Measurements from ENCODE around the gene STK38.

STK38 gene

DNA sequence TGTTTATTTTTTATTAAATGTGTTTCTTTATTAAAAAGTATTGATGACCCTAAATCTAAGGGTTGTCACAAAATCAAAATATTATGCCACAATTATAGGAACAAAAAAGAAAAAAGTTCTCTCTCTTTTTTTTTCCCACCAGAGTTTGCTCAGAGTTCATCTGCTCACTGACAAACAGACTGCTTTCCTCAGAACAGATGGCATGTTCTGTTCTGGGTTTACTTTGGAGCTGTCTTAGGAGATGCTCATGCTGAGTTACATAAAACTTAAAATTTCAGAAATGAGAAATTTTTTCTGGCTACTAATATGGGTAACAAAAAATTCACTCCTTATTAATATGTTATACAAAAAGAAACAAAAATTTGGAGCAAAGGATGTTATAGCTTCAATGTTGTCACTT lies 30.3 kb downstream of the STK38 start:
- Histone ChIP-seq H3K9me3 (replicated peaks in 1 of 2; ENCODE audit: control insufficient read depth in 2 of 2, insufficient read depth in 1 of 2, low read depth in 1 of 2, low read length in 2 of 2) (no peaks in the 10 kb centered on the region), H2BK12ac (ENCODE audit: low read length) (no peak overlapping the region), H2BK120ac (ENCODE audit: low read depth, low read length) (no peak overlapping the region), H3K79me1 (ENCODE audit: low read depth, low read length) (no peaks in the 10 kb centered on the region), H2BK15ac (ENCODE audit: low read length) (no peak overlapping the region), H2BK5ac (ENCODE audit: low read length) (no peak overlapping the region), H3K14ac (ENCODE audit: low read length) (no peak overlapping the region), H3K9ac (ENCODE audit: low read depth, low read length, poor library complexity) (no peak overlapping the region), H3K36me3 (replicated peaks in 1 of 2; ENCODE audit: control insufficient read depth in 2 of 2, insufficient read depth in 2 of 2, low read length in 2 of 2) (peaks cover 8 to 95% of the 10 kb centered on the region in 2 donors), H2AK5ac (ENCODE audit: low read depth, low read length) (no peak overlapping the region), H4K91ac (ENCODE audit: low read depth, low read length, poor library complexity) (no peak overlapping the region), H3K4me1 (ENCODE audit: control insufficient read depth in 2 of 2, insufficient read depth in 1 of 2, low read depth in 1 of 2, low read length in 2 of 2) (no peaks in the 10 kb centered on the region), H3K23ac (ENCODE audit: low read depth, low read length, poor library complexity) (no peak overlapping the region), H3K4me2 (ENCODE audit: insufficient read depth, low read length, poor library complexity, severe bottlenecking) (no peak overlapping the region), H4K8ac (ENCODE audit: low read depth, low read length) (no peak overlapping the region), H3K4ac (ENCODE audit: low read length) (no peak overlapping the region), H3K18ac (ENCODE audit: low read length) (no peak overlapping the region), H2AFZ (ENCODE audit: low read length) (no peak overlapping the region), H3K4me3 (ENCODE audit: low read length in 2 of 2) (no peak overlapping the region), H3K27me3 (ENCODE audit: control insufficient read depth in 3 of 3, insufficient read depth in 3 of 3, low read depth in 1 of 3, low read length in 3 of 3) (no peaks in the 10 kb centered on the region), H3K27ac (replicated peaks; ENCODE audit: low read length) (no peak overlapping the region)
- DNase-seq (ENCODE audit: low spot score): no peak

DNA sequence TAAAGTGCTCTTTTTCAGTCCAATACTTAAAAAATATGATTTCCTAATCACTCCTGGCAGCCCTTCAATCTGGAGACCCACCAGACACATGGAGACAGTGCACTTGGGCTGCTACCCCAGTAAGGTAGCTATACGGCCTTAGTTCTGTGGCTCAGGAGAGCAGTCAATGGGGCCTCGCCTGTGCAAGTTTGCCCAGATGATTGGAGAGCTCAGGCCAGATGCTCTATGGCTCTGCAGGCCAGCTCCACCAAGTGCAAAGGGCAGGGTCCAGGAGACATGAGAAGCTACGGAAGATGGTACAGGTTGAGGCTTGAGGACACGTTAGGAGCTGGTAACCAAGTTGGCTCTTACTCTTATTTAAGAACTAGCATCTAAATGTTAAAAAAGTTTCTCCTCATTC lies 30.7 kb downstream of the STK38 start:
- Histone ChIP-seq H3K4me3 (ENCODE audit: low read length in 2 of 2) (no peak overlapping the region), H2AFZ (ENCODE audit: low read length) (no peak overlapping the region), H2BK12ac (ENCODE audit: low read length) (no peak overlapping the region), H3K14ac (ENCODE audit: low read length) (no peak overlapping the region), H3K27me3 (ENCODE audit: control insufficient read depth in 3 of 3, insufficient read depth in 3 of 3, low read depth in 1 of 3, low read length in 3 of 3) (no peaks in the 10 kb centered on the region), H4K91ac (ENCODE audit: low read depth, low read length, poor library complexity) (no peak overlapping the region), H3K23ac (ENCODE audit: low read depth, low read length, poor library complexity) (no peak overlapping the region), H2AK5ac (ENCODE audit: low read depth, low read length) (no peak overlapping the region), H3K4me2 (ENCODE audit: insufficient read depth, low read length, poor library complexity, severe bottlenecking) (no peak overlapping the region), H2BK15ac (ENCODE audit: low read length) (no peak overlapping the region), H2BK120ac (ENCODE audit: low read depth, low read length) (no peak overlapping the region), H2BK5ac (ENCODE audit: low read length) (no peak overlapping the region), H3K27ac (replicated peaks; ENCODE audit: low read length) (no peak overlapping the region), H3K36me3 (replicated peaks in 1 of 2; ENCODE audit: control insufficient read depth in 2 of 2, insufficient read depth in 2 of 2, low read length in 2 of 2) (peaks cover 8 to 95% of the 10 kb centered on the region in 2 donors), H3K9ac (ENCODE audit: low read depth, low read length, poor library complexity) (no peak overlapping the region), H3K4ac (ENCODE audit: low read length) (no peak overlapping the region), H3K79me1 (ENCODE audit: low read depth, low read length) (no peaks in the 10 kb centered on the region), H3K18ac (ENCODE audit: low read length) (no peak overlapping the region), H3K4me1 (ENCODE audit: control insufficient read depth in 2 of 2, insufficient read depth in 1 of 2, low read depth in 1 of 2, low read length in 2 of 2) (no peaks in the 10 kb centered on the region), H3K9me3 (replicated peaks in 1 of 2; ENCODE audit: control insufficient read depth in 2 of 2, insufficient read depth in 1 of 2, low read depth in 1 of 2, low read length in 2 of 2) (no peaks in the 10 kb centered on the region), H4K8ac (ENCODE audit: low read depth, low read length) (no peak overlapping the region)
- WGBS, 2 donors (ENCODE audit: extremely low coverage in 2 of 2, insufficient read length in 2 of 2, insufficient replicate concordance in 1 of 2): no CpG with 5 or more reads among the region's 4 CpGs
- no peak for DNase-seq (ENCODE audit: low spot score)

DNA sequence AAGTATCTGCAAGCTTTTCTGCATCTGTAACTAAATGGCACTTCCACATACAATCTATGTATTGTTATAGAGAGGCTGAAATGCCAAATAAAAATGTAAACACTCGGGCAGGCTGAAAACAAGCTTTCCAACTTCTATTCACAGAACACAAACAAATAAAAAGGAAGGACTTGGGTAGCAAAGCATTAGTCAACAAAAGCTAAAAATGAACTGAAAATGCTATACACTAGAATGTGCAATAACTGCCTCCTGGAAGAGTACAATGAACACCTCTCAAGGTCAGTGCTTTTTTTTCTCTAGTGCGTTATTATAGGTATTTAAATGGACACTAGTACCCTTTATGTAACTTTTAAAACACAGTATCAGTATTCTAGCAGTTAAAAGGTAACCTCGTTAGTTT lies 31.4 kb downstream of the STK38 start:
- Histone ChIP-seq H3K9me3 (replicated peaks in 1 of 2; ENCODE audit: control insufficient read depth in 2 of 2, insufficient read depth in 1 of 2, low read depth in 1 of 2, low read length in 2 of 2) (peaks cover 0 to 2% of the 10 kb centered on the region in 2 donors), H3K27me3 (ENCODE audit: control insufficient read depth in 3 of 3, insufficient read depth in 3 of 3, low read depth in 1 of 3, low read length in 3 of 3) (no peaks in the 10 kb centered on the region), H3K4me3 (ENCODE audit: low read length in 2 of 2) (no peak overlapping the region), H3K18ac (ENCODE audit: low read length) (no peak overlapping the region), H2AK5ac (ENCODE audit: low read depth, low read length) (no peak overlapping the region), H3K4ac (ENCODE audit: low read length) (no peak overlapping the region), H3K79me1 (ENCODE audit: low read depth, low read length) (no peaks in the 10 kb centered on the region), H3K9ac (ENCODE audit: low read depth, low read length, poor library complexity) (no peak overlapping the region), H2BK120ac (ENCODE audit: low read depth, low read length) (no peak overlapping the region), H3K23ac (ENCODE audit: low read depth, low read length, poor library complexity) (no peak overlapping the region), H3K36me3 (replicated peaks in 1 of 2; ENCODE audit: control insufficient read depth in 2 of 2, insufficient read depth in 2 of 2, low read length in 2 of 2) (peaks cover 8 to 95% of the 10 kb centered on the region in 2 donors), H2BK12ac (ENCODE audit: low read length) (no peak overlapping the region), H4K8ac (ENCODE audit: low read depth, low read length) (no peak overlapping the region), H2AFZ (ENCODE audit: low read length) (no peak overlapping the region), H4K91ac (ENCODE audit: low read depth, low read length, poor library complexity) (no peak overlapping the region), H2BK15ac (ENCODE audit: low read length) (no peak overlapping the region), H3K14ac (ENCODE audit: low read length) (no peak overlapping the region), H2BK5ac (ENCODE audit: low read length) (no peak overlapping the region), H3K4me2 (ENCODE audit: insufficient read depth, low read length, poor library complexity, severe bottlenecking) (no peak overlapping the region), H3K27ac (replicated peaks; ENCODE audit: low read length) (no peak overlapping the region), H3K4me1 (ENCODE audit: control insufficient read depth in 2 of 2, insufficient read depth in 1 of 2, low read depth in 1 of 2, low read length in 2 of 2) (no peaks in the 10 kb centered on the region)
- WGBS, 2 donors (ENCODE audit: extremely low coverage in 2 of 2, insufficient read length in 2 of 2, insufficient replicate concordance in 1 of 2): no CpG with 5 or more reads among the region's 3 CpGs
- DNase-seq (ENCODE audit: low spot score): no peak

DNA sequence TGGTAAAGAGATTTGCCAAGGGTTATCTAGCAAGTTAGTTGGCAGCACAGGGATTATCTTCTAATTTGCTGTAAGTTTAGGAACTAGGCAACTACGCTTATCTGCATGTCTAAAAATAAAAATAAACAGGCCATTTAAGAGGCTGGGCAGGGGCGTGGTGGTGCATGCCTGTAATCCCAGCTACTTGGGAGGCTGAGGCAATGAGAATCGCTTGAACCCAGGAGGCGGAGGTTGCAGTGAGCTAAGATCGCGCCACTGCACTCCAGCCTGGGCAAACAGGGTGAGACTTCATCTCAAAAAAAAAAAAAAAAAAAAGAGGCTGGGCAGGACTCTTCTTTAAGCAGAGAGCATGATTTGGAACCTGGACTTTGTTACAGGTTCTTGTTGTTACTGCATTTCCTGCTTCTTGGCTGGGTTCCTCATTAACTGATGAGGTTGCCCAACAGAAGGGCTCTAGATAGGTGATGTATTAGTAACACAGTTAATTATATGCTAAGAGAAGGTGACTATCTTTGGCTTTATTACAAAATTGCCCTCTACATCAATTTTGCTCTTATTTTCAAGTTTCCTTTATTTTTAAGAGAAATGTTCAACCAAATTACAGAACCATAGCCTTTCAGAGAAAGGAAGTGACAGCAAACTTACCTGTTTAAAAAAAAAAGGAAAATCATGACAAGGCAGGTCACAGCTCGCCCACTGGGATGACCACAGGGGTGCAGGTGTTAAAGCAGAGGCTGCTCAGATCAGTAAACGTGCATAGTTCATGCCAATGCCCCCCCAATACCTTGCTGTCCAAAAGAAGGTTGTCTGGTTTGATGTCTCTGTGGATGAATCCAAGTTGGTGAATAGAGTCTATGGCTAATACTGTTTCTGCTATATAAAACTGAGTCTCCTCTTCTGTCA lies 32.5 kb downstream of the STK38 start:
- Histone ChIP-seq H2BK15ac (ENCODE audit: low read length) (no peak overlapping the region), H3K27me3 (ENCODE audit: control insufficient read depth in 3 of 3, insufficient read depth in 3 of 3, low read depth in 1 of 3, low read length in 3 of 3) (no peaks in the 10 kb centered on the region), H3K4ac (ENCODE audit: low read length) (no peak overlapping the region), H4K91ac (ENCODE audit: low read depth, low read length, poor library complexity) (no peak overlapping the region), H3K4me1 (ENCODE audit: control insufficient read depth in 2 of 2, insufficient read depth in 1 of 2, low read depth in 1 of 2, low read length in 2 of 2) (no peaks in the 10 kb centered on the region), H3K18ac (ENCODE audit: low read length) (no peak overlapping the region), H2BK5ac (ENCODE audit: low read length) (no peak overlapping the region), H3K14ac (ENCODE audit: low read length) (no peak overlapping the region), H3K27ac (replicated peaks; ENCODE audit: low read length) (no peak overlapping the region), H4K8ac (ENCODE audit: low read depth, low read length) (no peak overlapping the region), H3K9me3 (replicated peaks in 1 of 2; ENCODE audit: control insufficient read depth in 2 of 2, insufficient read depth in 1 of 2, low read depth in 1 of 2, low read length in 2 of 2) (peaks cover 7 to 11% of the 10 kb centered on the region in 2 donors), H3K4me3 (ENCODE audit: low read length in 2 of 2) (no peak overlapping the region), H3K36me3 (replicated peaks in 1 of 2; ENCODE audit: control insufficient read depth in 2 of 2, insufficient read depth in 2 of 2, low read length in 2 of 2) (peaks cover 17 to 95% of the 10 kb centered on the region in 2 donors), H3K9ac (ENCODE audit: low read depth, low read length, poor library complexity) (no peak overlapping the region), H2AK5ac (ENCODE audit: low read depth, low read length) (no peak overlapping the region), H2BK12ac (ENCODE audit: low read length) (no peak overlapping the region), H3K79me1 (ENCODE audit: low read depth, low read length) (no peaks in the 10 kb centered on the region), H3K4me2 (ENCODE audit: insufficient read depth, low read length, poor library complexity, severe bottlenecking) (no peak overlapping the region), H3K23ac (ENCODE audit: low read depth, low read length, poor library complexity) (no peak overlapping the region), H2AFZ (ENCODE audit: low read length) (no peak overlapping the region), H2BK120ac (ENCODE audit: low read depth, low read length) (no peak overlapping the region)
- no peak for DNase-seq (ENCODE audit: low spot score)
- no CpG with 5 or more reads among the region's 8 CpGs for WGBS, 2 donors (ENCODE audit: extremely low coverage in 2 of 2, insufficient read length in 2 of 2, insufficient replicate concordance in 1 of 2)
